ENCODE data around the gene MTARC2.

- TF ChIP-seq TAF1 (IDR thresholded peaks at IDR 0.05; ENCODE audit: borderline replicate concordance, low read depth, low read length) (no peak), POLR2A (IDR thresholded peaks at IDR 0.05; ENCODE audit: low read depth, low read length) (no peak), POLR2AphosphoS5 (IDR thresholded peaks at IDR 0.05; ENCODE audit: low read depth, low read length) (no peak)
Observed at GRCh38 chr1:220751111-220751510, 3.0 kb downstream of the MTARC2 start.
